Activated CD4-positive, alpha-beta T cell treated with anti-CD3 and anti-CD28 coated beads, Interleukin-2, amount 10 ng/mL, durations not matched to agents 7 days and 5 days (primary cell): Measurements from ENCODE around the gene EYA2. TPM values are rescaled to one million over a fixed set of nuclear protein-coding genes. Genes with fewer than 3 reads are reported as not detected.
"Not testable (repeated sequence)": the region's sequence is repeated elsewhere in the genome, so short reads cannot be mapped to it uniquely, and the experiment has no call there.

Source experiments
- CTCF ChIA-PET: fragments of 350-600 bp; sonication (Branson Sonifier 250); formaldehyde crosslinking; loops from one replicate; lab custom pipeline; 2021; ENCODE audit warnings: antibody characterized with exemption; lab: Charles Lee
- POLR2A ChIA-PET: fragments of 350-600 bp; sonication (Branson Sonifier 250); formaldehyde crosslinking; loops from one replicate; lab custom pipeline; 2021; ENCODE audit warnings: antibody characterized with exemption; lab: Charles Lee
- DNase-seq: peaks from one replicate; pipeline ENCODE4 v3.0.0-alpha.2; 2020
- H3K27ac Mint-ChIP-seq: one replicate; pipeline ENCODE4 v1.8.0; 2021; ENCODE audit warnings: mild to moderate bottlenecking, moderate library complexity, mixed read lengths
- H3K27me3 Mint-ChIP-seq: one replicate; pipeline ENCODE4 v1.8.0; 2021; ENCODE audit warnings: mixed read lengths
- H3K36me3 Mint-ChIP-seq: one replicate; pipeline ENCODE4 v1.8.0; 2021; ENCODE audit warnings: low read depth, mixed read lengths
- H3K4me1 Mint-ChIP-seq: one replicate; pipeline ENCODE4 v1.8.0; 2021; ENCODE audit warnings: mixed read lengths
- H3K4me3 Mint-ChIP-seq: one replicate; pipeline ENCODE4 v1.8.0; 2021; ENCODE audit warnings: mild to moderate bottlenecking, moderate library complexity, mixed read lengths
- H3K9me3 Mint-ChIP-seq: one replicate; pipeline ENCODE4 v1.8.0; 2021; ENCODE audit warnings: mixed read lengths
- total RNA-seq, 2 experiments: library from RNA; stranded (reverse); gene quantifications; one replicate each; pipeline ENCODE4 v1.2.3, GENCODE V29; 2021

EYA2 gene
- total RNA-seq, 2 experiments from 2014 or later: not detected

GRCh38 chr20:47160992-47161391, 266.3 kb downstream of the EYA2 start:
- H3K27me3 Mint-ChIP-seq: no peaks in the 10 kb centered on the region
- no peaks in the 10 kb centered on the region for H3K36me3 Mint-ChIP-seq
- H3K4me1 Mint-ChIP-seq: no peaks in the 10 kb centered on the region
- POLR2A ChIA-PET: no interaction called here
- no peak overlapping the region for H3K27ac Mint-ChIP-seq
- H3K9me3 Mint-ChIP-seq: no peaks in the 10 kb centered on the region
- CTCF ChIA-PET: no interaction called here
- H3K4me3 Mint-ChIP-seq: no peak overlapping the region
- DNase-seq: no peak

- POLR2A ChIA-PET: no interaction called here
- H3K27me3 Mint-ChIP-seq: no peaks in the 10 kb centered on the region
- CTCF ChIA-PET: no interaction called here
- H3K27ac Mint-ChIP-seq: no peak overlapping the region
- no peak overlapping the region for H3K4me3 Mint-ChIP-seq
- no peaks in the 10 kb centered on the region for H3K4me1 Mint-ChIP-seq
- H3K9me3 Mint-ChIP-seq: no peaks in the 10 kb centered on the region
- no peaks in the 10 kb centered on the region for H3K36me3 Mint-ChIP-seq
- DNase-seq: no peak
Observed at GRCh38 chr20:47161411-47161810, 266.8 kb downstream of the EYA2 start.

GRCh38 chr20:47164140-47164539, 269.5 kb downstream of the EYA2 start:
- Mint-ChIP-seq H3K4me1 (no peaks in the 10 kb centered on the region), H3K9me3 (no peaks in the 10 kb centered on the region), H3K4me3 (no peak overlapping the region), H3K36me3 (no peaks in the 10 kb centered on the region), H3K27me3 (no peaks in the 10 kb centered on the region), H3K27ac (no peak overlapping the region)
- CTCF ChIA-PET: no interaction called here
- no peak for DNase-seq
- POLR2A ChIA-PET: no interaction called here

DNA sequence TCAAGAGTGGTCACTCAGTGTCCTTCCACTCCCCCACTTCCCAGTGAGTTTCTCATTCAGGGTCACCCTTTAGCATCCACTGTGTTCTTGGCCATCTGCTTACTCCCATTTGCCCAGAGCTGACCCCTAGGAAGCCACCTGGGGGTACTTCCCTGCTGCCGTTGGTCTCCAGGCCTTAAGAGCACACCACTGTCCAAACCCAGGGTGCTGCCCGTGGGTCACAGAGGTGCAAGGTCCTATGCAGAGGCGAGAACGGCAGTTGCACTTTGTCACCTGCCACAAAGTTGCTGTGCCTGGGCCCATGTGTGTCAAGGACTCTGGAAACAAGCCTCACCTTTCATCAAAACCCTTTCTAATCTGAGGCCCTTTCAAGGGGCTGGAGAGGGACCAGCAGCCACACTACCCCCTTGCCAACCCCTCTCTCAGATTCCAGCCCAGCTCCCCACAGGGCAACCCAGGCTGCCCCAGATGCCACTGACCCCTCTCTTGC, 270.8 kb downstream of the EYA2 start:
- Mint-ChIP-seq H3K36me3 (no peaks in the 10 kb centered on the region), H3K27me3 (peaks cover 3% of the 10 kb centered on the region), H3K27ac (no peak overlapping the region), H3K4me1 (no peaks in the 10 kb centered on the region), H3K9me3 (no peaks in the 10 kb centered on the region), H3K4me3 (no peak overlapping the region)
- POLR2A ChIA-PET: no interaction called here
- no peak for DNase-seq
- CTCF ChIA-PET: interaction anchor here (0.5 kb wide), 1 partner anchor 40 kb away, joined by 4 read pairs; no protein-coding TSS in a partner anchor

DNA sequence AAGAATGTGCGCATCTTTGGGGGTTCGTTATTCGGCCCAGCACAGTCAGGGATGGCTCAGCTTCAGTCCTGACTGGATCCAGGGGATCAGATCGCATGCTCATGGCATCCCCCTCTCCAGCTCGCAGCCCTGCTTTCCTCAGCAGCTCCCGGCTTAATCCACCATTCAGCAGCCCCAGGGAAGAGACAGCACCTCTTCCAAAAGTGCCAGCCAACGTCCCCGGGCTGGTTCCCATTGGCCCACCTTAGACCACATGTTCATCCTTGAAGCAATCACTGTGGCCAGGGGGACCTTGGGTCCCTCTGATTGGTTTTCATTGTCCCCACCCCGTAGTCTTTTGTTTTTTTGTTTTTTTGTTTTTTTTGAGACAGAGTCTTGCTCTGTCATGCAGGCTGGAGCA, 273.2 kb downstream of the EYA2 start:
- no peaks in the 10 kb centered on the region for H3K9me3 Mint-ChIP-seq
- no peak for DNase-seq
- H3K27me3 Mint-ChIP-seq: peaks cover 3% of the 10 kb centered on the region
- CTCF ChIA-PET: no interaction called here
- no peaks in the 10 kb centered on the region for H3K4me1 Mint-ChIP-seq
- POLR2A ChIA-PET: no interaction called here
- no peak overlapping the region for H3K27ac Mint-ChIP-seq
- H3K36me3 Mint-ChIP-seq: no peaks in the 10 kb centered on the region
- no peak overlapping the region for H3K4me3 Mint-ChIP-seq

DNA sequence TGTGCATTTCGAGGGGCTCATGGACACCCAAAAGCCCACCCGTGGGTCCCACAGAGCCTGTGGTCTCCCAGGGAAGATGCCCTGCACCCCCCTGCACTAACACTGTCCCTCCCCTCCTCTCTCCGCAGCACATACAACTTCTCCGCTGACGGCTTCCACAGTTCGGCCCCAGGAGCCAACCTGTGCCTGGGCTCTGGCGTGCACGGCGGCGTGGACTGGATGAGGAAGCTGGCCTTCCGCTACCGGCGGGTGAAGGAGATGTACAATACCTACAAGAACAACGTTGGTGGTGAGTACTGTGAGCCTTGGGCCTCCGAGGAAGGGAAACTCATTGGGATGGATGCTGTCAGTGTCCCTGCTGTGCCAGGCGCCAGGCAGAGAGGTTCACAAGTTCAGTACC, 277.9 kb downstream of the EYA2 start:
- no peak overlapping the region for H3K4me3 Mint-ChIP-seq
- H3K27ac Mint-ChIP-seq: no peak overlapping the region
- ChIA-PET CTCF (interaction anchor here (0.8 kb wide), 1 partner anchor 171 kb away, joined by 4 read pairs; no protein-coding TSS in a partner anchor), POLR2A (no interaction called here)
- H3K9me3 Mint-ChIP-seq: no peaks in the 10 kb centered on the region
- H3K36me3 Mint-ChIP-seq: no peaks in the 10 kb centered on the region
- DNase-seq: no peak
- H3K4me1 Mint-ChIP-seq: no peaks in the 10 kb centered on the region
- peaks cover 3% of the 10 kb centered on the region for H3K27me3 Mint-ChIP-seq

GRCh38 chr20:47173596-47174216, 279.1 kb downstream of the EYA2 start:
- no peak overlapping the region for H3K4me3 Mint-ChIP-seq
- H3K9me3 Mint-ChIP-seq: no peaks in the 10 kb centered on the region
- POLR2A ChIA-PET: no interaction called here
- H3K27ac Mint-ChIP-seq: no peak overlapping the region
- DNase-seq: no peak
- H3K4me1 Mint-ChIP-seq: no peaks in the 10 kb centered on the region
- no peaks in the 10 kb centered on the region for H3K36me3 Mint-ChIP-seq
- peaks cover 3% of the 10 kb centered on the region for H3K27me3 Mint-ChIP-seq
- CTCF ChIA-PET: interaction anchor here (1.1 kb wide), 1 partner anchor 210 kb away, joined by 3 read pairs; no protein-coding TSS in a partner anchor

- DNase-seq: no peak
- no peak overlapping the region for H3K27ac Mint-ChIP-seq
- ChIA-PET POLR2A (no interaction called here), CTCF (interaction anchor here (1.1 kb wide), 1 partner anchor 209 kb away, joined by 3 read pairs; no protein-coding TSS in a partner anchor)
- no peaks in the 10 kb centered on the region for H3K9me3 Mint-ChIP-seq
- H3K27me3 Mint-ChIP-seq: peaks cover under 1% of the 10 kb centered on the region
- no peaks in the 10 kb centered on the region for H3K4me1 Mint-ChIP-seq
- no peaks in the 10 kb centered on the region for H3K36me3 Mint-ChIP-seq
- H3K4me3 Mint-ChIP-seq: no peak overlapping the region
Observed at GRCh38 chr20:47174456-47175243, 280.0 kb downstream of the EYA2 start.

DNA sequence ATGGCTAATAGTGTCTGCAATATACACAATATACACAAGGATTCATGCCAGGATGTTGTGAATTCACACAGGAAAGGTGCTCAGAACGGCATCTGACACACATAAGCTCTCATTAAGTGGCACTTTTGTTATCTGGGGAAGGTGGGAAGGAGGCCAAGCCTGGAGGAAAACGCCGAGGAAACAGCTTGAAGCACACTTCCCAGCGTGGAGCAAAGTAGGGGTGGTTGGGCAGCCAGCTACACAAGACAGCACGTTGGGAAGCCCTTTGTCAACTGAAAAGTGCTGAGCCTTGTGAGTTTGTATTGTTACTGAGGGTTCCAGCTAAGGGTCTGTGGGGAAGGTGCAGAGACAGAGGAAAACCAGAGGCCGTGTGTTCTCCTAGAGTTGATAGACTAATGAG, 280.9 kb downstream of the EYA2 start:
- no peaks in the 10 kb centered on the region for H3K36me3 Mint-ChIP-seq
- no peak for DNase-seq
- no peaks in the 10 kb centered on the region for H3K27me3 Mint-ChIP-seq
- H3K27ac Mint-ChIP-seq: no peak overlapping the region
- CTCF ChIA-PET: no interaction called here
- no peaks in the 10 kb centered on the region for H3K4me1 Mint-ChIP-seq
- H3K9me3 Mint-ChIP-seq: no peaks in the 10 kb centered on the region
- H3K4me3 Mint-ChIP-seq: no peak overlapping the region
- POLR2A ChIA-PET: no interaction called here

DNA sequence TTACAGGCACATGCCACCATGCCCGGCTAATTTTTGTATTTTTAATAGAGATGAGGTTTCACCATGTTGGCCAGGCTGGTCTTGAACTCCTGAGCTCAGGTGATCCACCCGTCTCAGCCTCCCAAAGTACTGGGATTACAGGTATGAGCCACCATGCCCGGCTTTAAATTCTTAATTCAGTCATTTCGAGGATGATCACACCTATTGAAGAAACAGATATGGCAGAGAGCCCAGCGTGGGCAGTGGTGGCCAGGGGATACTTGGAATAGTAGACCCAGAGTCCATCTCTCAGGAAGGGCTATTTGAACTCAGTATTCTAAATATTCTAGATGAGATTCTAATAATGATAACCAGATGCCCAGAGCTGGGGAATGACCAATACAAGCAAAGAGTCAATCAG, 281.6 kb downstream of the EYA2 start:
- H3K36me3 Mint-ChIP-seq, H3K27ac Mint-ChIP-seq, CTCF ChIA-PET, DNase-seq, H3K4me1 Mint-ChIP-seq, H3K4me3 Mint-ChIP-seq, H3K9me3 Mint-ChIP-seq, POLR2A ChIA-PET, H3K27me3 Mint-ChIP-seq: not testable (repeated sequence)

- POLR2A ChIA-PET: no interaction called here
- CTCF ChIA-PET: interaction anchor here (0.6 kb wide), 1 partner anchor 1324 kb away, joined by 3 read pairs; no protein-coding TSS in a partner anchor
- Mint-ChIP-seq H3K27ac (no peak overlapping the region), H3K9me3 (peaks cover 2% of the 10 kb centered on the region), H3K4me3 (no peak overlapping the region), H3K4me1 (no peaks in the 10 kb centered on the region), H3K36me3 (no peaks in the 10 kb centered on the region), H3K27me3 (no peaks in the 10 kb centered on the region)
- no peak for DNase-seq
Observed at GRCh38 chr20:47178277-47178676, 283.6 kb downstream of the EYA2 start.

DNA sequence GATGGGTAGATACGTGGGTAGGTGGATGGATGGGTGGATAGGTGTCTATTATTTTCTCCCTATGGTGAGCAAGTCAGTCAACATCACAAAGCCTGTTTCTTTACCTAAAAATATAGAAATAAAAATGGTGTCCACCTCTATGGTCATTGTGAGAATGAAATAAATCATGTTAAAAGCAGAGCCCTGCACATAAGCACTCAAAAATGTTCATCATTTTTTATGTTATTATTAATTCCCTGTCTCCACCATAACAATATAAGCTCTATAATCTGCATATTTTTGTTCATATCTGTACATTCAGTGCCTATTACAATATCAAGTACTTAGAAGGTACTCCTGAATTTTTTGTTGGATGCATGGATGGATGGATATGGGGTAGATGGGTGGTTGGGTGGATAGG, 284.2 kb downstream of the EYA2 start:
- no peak overlapping the region for H3K4me3 Mint-ChIP-seq
- CTCF ChIA-PET: interaction anchor here (0.6 kb wide), 1 partner anchor 1323 kb away, joined by 3 read pairs; no protein-coding TSS in a partner anchor
- H3K36me3 Mint-ChIP-seq: no peaks in the 10 kb centered on the region
- H3K27me3 Mint-ChIP-seq: no peaks in the 10 kb centered on the region
- DNase-seq: no peak
- no peak overlapping the region for H3K27ac Mint-ChIP-seq
- POLR2A ChIA-PET: no interaction called here
- H3K9me3 Mint-ChIP-seq: peaks cover 2% of the 10 kb centered on the region
- no peaks in the 10 kb centered on the region for H3K4me1 Mint-ChIP-seq

DNA sequence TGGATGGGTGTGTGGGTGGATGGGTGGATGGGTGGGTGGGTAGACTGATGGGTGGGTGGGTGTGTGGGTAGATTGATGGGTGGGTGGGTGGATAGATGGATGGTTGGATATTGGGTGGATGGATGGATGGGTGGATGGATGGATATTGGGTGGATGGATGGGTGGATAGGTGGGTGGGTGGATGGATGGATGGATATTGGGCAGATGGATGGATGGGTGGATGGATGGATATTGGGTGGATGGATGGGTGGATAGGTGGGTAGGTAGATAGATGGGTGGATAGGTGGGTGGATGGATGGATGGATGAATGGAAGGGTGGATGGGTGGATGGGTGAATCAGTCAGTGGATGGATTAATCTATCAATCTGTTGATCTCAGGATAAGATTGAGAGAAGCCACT, 284.6 kb downstream of the EYA2 start:
- Mint-ChIP-seq H3K9me3 (peaks cover 2% of the 10 kb centered on the region), H3K27me3 (no peaks in the 10 kb centered on the region), H3K36me3 (no peaks in the 10 kb centered on the region), H3K4me3 (no peak overlapping the region), H3K27ac (no peak overlapping the region), H3K4me1 (no peaks in the 10 kb centered on the region)
- POLR2A ChIA-PET: no interaction called here
- CTCF ChIA-PET: interaction anchor here (1.2 kb wide), 1 partner anchor 17 kb away, joined by 3 read pairs; no protein-coding TSS in a partner anchor
- DNase-seq: no peak
